VCaP (cell line): ENCODE data around the gene MSLN.
A peak's percentile ranks its signal among the peaks of the same experiment; 100 is the strongest.

ENCODE experiments used
- H3K27ac ChIP-seq: fragments of 450-650 bp; 2 replicates; pipeline ENCODE4 v1.5.1; 2017
- TF ChIP-seq, protein P1 (sequence below): fragments of 450-650 bp; conservative IDR thresholded peaks from 2 replicates; pipeline ENCODE4 v1.5.1; 2017; ENCODE audit warnings: mild to moderate bottlenecking, moderate library complexity

MSLN gene

DNA sequence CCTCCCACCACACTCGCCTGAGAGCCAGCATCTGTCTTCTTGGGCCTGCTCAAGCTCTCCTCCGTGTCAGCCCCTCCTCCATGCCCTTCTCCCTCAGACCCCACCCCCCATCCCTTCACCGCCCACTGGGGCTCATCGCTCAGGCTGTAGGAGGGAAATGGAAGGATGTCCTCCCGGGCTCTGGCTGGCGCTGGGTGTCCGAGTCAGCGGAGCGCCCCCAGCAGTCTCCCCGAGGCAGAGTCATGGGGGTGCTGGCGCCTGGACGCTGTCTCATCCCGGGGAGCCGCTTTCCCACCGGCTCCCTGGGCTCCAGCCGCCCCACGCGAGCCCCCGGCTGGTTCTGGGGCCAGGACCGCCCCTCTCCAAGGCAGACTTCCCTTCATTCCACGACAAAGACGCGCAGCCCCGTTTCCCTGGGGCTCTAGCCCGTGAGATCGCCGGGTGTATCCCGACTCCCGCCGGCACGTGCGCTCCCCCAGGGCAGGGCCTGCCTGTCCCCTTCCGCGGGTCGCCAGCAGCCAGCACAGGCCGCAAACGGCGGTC, 40.0 kb upstream of the MSLN start:
- TF ChIP-seq, protein P1, sequence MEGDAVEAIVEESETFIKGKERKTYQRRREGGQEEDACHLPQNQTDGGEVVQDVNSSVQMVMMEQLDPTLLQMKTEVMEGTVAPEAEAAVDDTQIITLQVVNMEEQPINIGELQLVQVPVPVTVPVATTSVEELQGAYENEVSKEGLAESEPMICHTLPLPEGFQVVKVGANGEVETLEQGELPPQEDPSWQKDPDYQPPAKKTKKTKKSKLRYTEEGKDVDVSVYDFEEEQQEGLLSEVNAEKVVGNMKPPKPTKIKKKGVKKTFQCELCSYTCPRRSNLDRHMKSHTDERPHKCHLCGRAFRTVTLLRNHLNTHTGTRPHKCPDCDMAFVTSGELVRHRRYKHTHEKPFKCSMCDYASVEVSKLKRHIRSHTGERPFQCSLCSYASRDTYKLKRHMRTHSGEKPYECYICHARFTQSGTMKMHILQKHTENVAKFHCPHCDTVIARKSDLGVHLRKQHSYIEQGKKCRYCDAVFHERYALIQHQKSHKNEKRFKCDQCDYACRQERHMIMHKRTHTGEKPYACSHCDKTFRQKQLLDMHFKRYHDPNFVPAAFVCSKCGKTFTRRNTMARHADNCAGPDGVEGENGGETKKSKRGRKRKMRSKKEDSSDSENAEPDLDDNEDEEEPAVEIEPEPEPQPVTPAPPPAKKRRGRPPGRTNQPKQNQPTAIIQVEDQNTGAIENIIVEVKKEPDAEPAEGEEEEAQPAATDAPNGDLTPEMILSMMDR, result no peak
- H3K27ac ChIP-seq, result peak overlapping the region; percentile 93

DNA sequence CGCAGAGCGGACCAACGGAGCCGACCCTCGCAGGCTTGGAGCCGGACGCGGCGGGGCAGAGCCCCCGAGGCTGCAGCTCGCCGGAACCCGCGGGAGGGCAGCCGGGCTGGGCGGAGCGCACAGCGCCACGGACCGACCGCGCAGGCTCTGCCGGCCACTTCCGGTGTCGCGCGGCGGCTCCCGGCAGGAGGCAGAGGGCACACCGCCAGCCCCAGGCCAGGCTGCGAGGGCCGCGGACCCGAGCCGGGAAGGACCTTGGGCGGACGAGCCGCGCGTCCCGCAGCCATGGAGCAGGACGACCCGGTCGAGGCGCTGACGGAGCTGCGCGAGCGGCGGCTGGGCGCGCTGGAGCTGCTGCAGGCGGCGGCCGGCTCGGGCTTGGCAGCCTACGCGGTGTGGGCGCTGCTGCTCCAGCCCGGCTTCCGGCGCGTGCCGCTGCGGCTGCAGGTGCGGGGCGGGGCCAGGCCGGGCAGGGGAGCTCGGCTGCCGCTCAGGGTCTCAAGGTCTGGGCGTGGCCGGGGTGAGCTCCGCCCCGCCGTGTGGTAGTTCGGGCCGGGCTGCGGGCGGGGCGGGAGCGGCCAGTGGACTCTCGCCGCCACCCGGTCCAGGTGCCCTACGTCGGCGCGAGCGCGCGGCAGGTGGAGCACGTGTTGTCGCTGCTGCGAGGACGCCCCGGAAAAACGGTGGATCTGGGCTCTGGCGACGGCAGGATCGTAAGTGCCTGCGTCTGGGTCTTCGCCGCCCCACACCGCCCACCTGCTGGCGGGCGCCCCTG, 39.4 kb upstream of the MSLN start, which contains the start of gene ANTKMT:
ANTKMT (plus strand) TSS at position 157 of the 775 bp plus-strand sequence; CDS start at position 286, 129 bp downstream.
- H3K27ac ChIP-seq, result peak within 1 kb of the TSS; percentile 93
- TF ChIP-seq, protein P1, result 0 out of 2 replicates have a peak, but pooled peaks have one; percentile 9

DNA sequence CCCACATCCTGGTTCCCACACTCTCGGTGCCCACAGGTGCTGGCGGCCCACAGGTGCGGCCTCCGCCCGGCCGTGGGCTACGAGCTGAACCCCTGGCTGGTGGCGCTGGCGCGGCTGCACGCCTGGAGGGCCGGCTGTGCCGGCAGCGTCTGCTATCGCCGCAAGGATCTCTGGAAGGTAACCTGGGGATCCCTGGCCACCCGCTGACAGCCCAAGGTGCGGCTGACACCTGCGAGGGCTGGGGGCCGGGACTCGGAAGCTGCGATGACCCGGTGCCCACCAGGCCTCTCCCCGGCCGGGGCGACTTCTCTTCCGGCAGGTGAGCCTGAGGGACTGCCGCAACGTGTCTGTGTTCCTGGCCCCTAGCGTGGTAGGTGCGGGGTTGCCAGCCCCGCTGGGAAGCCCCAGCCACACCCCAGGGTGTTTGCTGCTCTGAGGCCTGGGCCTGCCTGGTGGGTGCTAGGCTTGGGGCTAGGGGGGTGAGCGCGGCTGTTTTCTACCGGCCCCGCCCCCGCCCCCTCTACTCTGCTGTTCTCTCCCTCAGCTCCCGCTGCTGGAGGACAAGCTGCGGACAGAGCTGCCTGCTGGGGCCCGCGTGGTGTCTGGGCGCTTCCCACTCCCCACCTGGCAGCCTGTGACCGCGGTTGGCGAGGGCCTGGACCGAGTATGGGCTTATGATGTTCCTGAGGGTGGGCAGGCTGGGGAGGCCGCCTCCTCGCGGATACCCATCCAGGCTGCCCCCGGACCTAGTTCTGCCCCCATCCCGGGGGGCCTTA, 38.6 kb upstream of the MSLN start:
- TF ChIP-seq, protein P1, result no peak
- H3K27ac ChIP-seq, result peak overlapping the region; percentile 93

DNA sequence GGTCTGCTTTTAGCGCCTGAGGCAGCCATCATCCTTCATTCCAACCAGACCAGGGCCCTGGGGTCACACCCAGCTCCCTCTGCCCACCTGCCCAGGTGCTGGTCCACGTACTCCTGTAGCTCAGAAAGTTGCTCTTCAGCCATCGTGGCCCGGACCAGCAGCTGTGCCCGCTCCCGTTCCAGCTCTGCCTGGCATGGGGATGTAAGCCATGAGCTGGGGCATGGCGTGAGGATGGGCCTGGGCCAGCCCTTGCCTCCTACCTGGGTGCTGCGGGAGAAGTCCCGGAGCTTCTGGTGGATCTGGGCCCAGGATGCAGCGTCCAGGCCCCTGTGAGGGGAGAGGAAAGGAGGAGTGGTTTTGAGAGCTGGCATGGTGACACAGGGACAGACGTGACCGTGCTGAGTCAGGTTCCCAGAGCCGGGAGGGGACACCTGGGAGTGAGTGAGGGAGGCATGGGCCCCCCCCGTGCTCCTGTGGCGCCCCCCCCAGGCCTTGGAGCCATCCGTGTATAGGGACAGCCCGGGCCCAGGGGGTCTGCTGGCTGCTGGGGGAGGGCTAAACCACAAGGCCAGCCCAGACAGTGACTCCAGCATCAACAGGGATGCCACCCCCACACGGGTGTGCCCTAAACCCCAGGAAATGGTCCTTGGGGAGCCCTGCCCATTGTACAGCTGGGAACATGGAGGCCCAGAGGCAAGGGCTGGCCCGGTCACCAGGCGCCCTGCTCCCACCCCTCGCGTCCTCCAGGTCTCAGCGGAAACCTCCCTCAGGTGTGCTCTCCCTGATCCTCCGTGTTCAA, 37.5 kb upstream of the MSLN start:
- no peak overlapping the region for H3K27ac ChIP-seq
- TF ChIP-seq, protein P1, result no peak

DNA sequence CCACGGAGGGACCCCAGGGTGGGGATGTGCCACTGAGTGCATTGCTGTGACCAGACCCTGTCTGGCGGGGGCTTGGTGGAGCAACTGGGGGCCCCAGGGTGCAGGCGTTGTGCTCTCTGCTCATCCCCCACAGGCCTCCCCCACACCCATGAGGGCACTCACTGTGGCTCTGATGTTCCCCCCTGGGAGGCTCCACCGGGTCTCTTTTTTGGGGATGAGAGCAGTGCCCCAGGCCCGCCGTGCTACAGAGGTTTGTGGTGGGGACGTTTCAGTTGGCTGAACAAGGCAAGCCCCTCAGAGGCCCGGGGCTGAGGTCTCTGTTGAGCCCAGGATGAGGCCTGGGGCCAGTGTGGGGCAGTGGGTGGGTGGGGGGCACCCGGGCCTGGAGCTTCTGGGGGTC, 36.8 kb upstream of the MSLN start:
- no peak overlapping the region for H3K27ac ChIP-seq
- TF ChIP-seq, protein P1, result no peak

DNA sequence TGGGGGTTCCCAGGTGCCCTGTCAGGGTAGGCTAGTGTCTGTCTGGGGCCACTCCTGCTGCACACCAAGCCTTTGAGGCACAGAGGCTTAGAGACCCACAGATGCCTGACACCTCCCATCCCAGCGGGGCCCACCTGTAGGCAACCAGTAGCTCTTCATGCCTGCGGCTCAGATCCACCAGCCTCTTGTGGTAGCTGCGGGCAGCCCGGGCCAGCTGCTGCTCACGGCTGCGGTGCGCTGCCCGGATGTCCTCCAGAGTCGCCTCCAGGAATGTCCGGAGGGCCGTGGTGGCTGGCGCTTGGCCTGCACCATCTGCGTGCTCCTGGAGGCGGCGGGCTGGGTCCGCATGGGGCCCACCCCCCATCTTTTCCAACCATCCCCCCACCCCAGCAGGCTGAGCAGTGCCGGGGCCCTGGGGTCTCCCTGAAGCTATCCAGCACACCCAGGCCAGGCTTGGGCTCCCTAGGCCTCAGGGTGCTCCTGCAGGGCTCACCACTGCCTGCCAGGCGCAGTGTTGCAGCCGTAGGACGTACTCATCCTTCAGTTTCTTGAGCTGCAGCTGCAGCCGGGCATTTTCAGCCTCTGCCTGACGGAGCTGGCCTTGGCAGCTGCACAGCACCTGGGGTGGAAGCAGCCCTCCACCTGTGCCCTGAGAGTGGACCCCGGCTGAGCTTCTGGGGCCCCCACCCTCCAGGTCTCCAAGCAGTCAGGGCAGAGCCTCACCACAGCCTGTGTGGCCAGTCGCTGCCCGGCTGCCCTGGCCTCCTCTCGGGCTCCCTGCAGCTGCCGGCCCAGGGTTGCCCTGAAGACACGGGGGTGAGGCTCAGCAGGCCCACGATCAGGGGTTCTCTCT, 36.1 kb upstream of the MSLN start:
- TF ChIP-seq, protein P1, result no peak
- H3K27ac ChIP-seq, result peak overlapping the region; percentile 90; the same call in 1 of the 2 replicates
